GM12891 (cell line): ENCODE measurements around the gene NTNG1.

Source experiments
- POLR2A ChIP-seq: IDR thresholded peaks from 2 replicates; pipeline ENCODE4 v1.6.1; 2011; ENCODE audit warnings: low read depth, low read length, control low read depth
- SPI1 ChIP-seq: IDR thresholded peaks from 2 replicates; pipeline ENCODE4 v1.6.1; 2011; ENCODE audit warnings: low read depth, low read length, control low read depth

DNA sequence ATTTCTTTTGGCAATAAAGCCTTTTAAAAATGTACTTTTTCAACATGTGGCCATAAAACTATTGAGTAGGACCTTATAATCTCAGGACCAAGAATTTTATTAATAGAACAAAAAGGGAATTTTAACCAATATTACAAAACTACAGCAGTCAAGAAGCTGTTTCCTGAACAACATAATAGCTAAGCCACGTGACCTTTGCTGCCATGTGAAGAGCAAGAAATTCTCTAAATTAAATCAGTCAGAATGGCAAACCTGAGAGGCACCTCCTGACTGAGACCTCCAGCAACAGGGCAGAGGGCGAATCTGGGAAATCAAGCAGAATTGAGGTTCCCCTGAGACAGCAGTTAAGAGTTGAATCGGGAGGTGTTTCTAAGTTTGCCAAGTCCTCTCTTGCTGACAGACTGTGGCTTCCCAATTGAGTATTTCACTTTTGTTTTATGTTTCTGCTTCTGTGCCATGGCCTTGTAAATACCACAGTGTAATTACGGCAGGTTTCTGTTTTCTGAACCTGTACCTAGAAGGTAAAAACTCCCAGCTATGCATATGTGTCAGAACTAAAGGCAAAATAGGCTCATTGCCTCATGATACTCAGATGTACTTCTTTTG is 358.4 kb downstream of the NTNG1 start:
- TF ChIP-seq POLR2A (no peak), SPI1 (no peak)
